Body of pancreas (tissue), 4 donors: ENCODE data around the gene TPK1.

Source experiments
- CTCF ChIP-seq, 7 experiments: fragments of 450-650 bp in 4 of 7; fragments of 200-600 bp in 3 of 7; sonication (generic) in 3 of 7; IDR thresholded peaks; one replicate each; pipeline ENCODE4 v1.5.1; 2016 to 2019; ENCODE audit warnings: antibody characterized with exemption in 7 of 7
- POLR2A ChIP-seq, 3 donors: fragments of 450-650 bp; IDR thresholded peaks; one replicate each; pipeline ENCODE4 v1.6.1; 2016; ENCODE audit warnings: antibody characterized with exemption in 3 of 3, mild to moderate bottlenecking in 2 of 3

DNA sequence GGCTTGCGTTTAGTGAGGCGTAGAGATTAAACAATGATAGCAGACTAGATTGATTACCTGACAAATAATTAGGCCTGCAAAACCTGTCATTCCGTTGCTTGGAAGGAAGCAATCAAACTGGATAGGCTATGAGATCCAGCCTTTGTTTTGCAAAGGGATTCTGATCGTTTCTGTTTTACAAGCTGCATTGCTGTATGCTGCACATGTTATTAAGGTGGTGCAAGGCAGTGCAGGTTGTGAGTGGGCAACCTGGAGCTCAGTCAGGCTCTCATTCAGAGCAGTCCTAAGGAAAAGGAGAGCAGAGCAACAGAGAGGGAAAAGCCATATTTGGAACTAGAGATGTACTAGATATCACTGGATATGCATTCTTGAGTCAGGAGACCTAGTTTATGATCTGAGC, 425.4 kb downstream of the TPK1 start:
- TF ChIP-seq CTCF (IDR thresholded peaks at IDR 0.05) (no peak), POLR2A (IDR thresholded peaks at IDR 0.05) (no peak)
